SU-DHL-6 (cell line): ENCODE measurements around the gene PIK3CA.

ENCODE experiments used
- H2AFZ ChIP-seq: fragments of 200-600 bp; sonication (generic); 2 replicates; pipeline ENCODE4 v1.6.1; 2014; ENCODE audit warnings: low read depth, mild to moderate bottlenecking, moderate library complexity, mixed read lengths, antibody characterized with exemption, low read length; ENCODE audit not compliant: severe bottlenecking
- H3F3A ChIP-seq: fragments of 200-600 bp; shearing (Covaris generic); 2 replicates; pipeline ENCODE4 v1.6.0; 2016; ENCODE audit warnings: antibody characterized with exemption, mild to moderate bottlenecking; ENCODE audit not compliant: insufficient read depth
- H3K27ac ChIP-seq: fragments of 200-600 bp; sonication (generic); 2 replicates; pipeline ENCODE4 v1.5.1; 2016; ENCODE audit warnings: low read depth, mild to moderate bottlenecking, low read length, moderate library complexity, mixed read lengths
- H3K27me3 ChIP-seq: fragments of 200-600 bp; sonication (generic), shearing (Covaris generic); 2 replicates; pipeline ENCODE4 v1.6.0; 2014; ENCODE audit warnings: mild to moderate bottlenecking, low read length
- H3K36me3 ChIP-seq: fragments of 200-600 bp; sonication (generic); 2 replicates; pipeline ENCODE4 v1.6.1; 2014; ENCODE audit warnings: mild to moderate bottlenecking, low read length, mixed read lengths
- H3K4me2 ChIP-seq: fragments of 300-600, 200-600 bp; shearing (Covaris generic), sonication (generic); 2 replicates; pipeline ENCODE4 v1.6.0; 2014; ENCODE audit warnings: low read length, low read depth, mild to moderate bottlenecking; ENCODE audit not compliant: poor library complexity, severe bottlenecking
- H3K4me3 ChIP-seq: fragments of 200-600 bp; sonication (generic); 2 replicates; pipeline ENCODE4 v1.5.1; 2014; ENCODE audit warnings: antibody characterized with exemption, low read length, mild to moderate bottlenecking, mixed read lengths; ENCODE audit not compliant: insufficient read depth, poor library complexity, severe bottlenecking
- H3K79me2 ChIP-seq: fragments of 200-600 bp; sonication (generic); 2 replicates; pipeline ENCODE4 v1.6.1; 2014; ENCODE audit warnings: mild to moderate bottlenecking, low read length, moderate library complexity; ENCODE audit not compliant: insufficient read depth
- H3K9ac ChIP-seq: fragments of 200-600 bp; sonication (generic); 2 replicates; pipeline ENCODE4 v1.7.0; 2014; ENCODE audit warnings: mild to moderate bottlenecking, low read length
- H3K9me2 ChIP-seq: fragments of 200-600 bp; sonication (generic); replicated peaks from 2 replicates; pipeline ENCODE4 v1.6.1; 2014; ENCODE audit warnings: low read length; ENCODE audit not compliant: insufficient read depth
- H3K9me3 ChIP-seq: fragments of 200-600 bp; sonication (generic); 2 replicates; pipeline ENCODE4 v1.6.1; 2014; ENCODE audit warnings: low read length, mixed read lengths; ENCODE audit not compliant: insufficient read depth
- H4K20me1 ChIP-seq: fragments of 200-600 bp; sonication (generic); 2 replicates; pipeline ENCODE4 v1.6.1; 2014; ENCODE audit warnings: low read depth, mild to moderate bottlenecking, antibody characterized with exemption, low read length, moderate library complexity, mixed read lengths
- EZH2phosphoT487 ChIP-seq: fragments of 200-600 bp; sonication (generic), shearing (Covaris generic); conservative IDR thresholded peaks from 2 replicates; pipeline ENCODE4 v1.6.1; 2018; ENCODE audit warnings: mild to moderate bottlenecking, antibody characterized with exemption, low read length, moderate library complexity, mixed read lengths
- TF ChIP-seq, protein P1 (sequence below): fragments of 200-600 bp; sonication (generic); IDR thresholded peaks from one replicate; pipeline ENCODE4 v1.5.1; 2017; ENCODE audit warnings: antibody characterized with exemption, mild to moderate bottlenecking, low read length, moderate library complexity; ENCODE audit not compliant: insufficient read depth, poor library complexity, severe bottlenecking

Gene PIK3CA

DNA sequence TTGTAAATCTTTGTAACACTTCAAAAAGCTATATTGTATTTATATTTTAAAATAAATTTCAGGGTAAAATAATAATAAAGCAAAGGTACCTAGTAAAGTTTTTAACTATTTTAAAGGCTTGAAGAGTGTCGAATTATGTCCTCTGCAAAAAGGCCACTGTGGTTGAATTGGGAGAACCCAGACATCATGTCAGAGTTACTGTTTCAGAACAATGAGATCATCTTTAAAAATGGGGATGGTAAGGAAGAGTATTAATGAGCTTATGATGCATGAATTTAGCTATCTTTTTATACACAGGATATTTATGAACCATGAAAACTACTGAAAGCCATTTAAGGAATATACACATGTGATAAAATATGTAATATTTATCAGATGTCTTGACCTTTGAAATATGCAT is 76.4 kb downstream of the PIK3CA start:
- no peaks in the 10 kb centered on the region for H3K9me3 ChIP-seq
- TF ChIP-seq, protein P1, sequence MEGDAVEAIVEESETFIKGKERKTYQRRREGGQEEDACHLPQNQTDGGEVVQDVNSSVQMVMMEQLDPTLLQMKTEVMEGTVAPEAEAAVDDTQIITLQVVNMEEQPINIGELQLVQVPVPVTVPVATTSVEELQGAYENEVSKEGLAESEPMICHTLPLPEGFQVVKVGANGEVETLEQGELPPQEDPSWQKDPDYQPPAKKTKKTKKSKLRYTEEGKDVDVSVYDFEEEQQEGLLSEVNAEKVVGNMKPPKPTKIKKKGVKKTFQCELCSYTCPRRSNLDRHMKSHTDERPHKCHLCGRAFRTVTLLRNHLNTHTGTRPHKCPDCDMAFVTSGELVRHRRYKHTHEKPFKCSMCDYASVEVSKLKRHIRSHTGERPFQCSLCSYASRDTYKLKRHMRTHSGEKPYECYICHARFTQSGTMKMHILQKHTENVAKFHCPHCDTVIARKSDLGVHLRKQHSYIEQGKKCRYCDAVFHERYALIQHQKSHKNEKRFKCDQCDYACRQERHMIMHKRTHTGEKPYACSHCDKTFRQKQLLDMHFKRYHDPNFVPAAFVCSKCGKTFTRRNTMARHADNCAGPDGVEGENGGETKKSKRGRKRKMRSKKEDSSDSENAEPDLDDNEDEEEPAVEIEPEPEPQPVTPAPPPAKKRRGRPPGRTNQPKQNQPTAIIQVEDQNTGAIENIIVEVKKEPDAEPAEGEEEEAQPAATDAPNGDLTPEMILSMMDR = no peak
- TF ChIP-seq EZH2phosphoT487 = no peak
- no peaks in the 10 kb centered on the region for H3K27me3 ChIP-seq
- no peak overlapping the region for H3K4me2 ChIP-seq
- no peak overlapping the region for H3K27ac ChIP-seq
- no peaks in the 10 kb centered on the region for H3F3A ChIP-seq
- H3K79me2 ChIP-seq = no peaks in the 10 kb centered on the region
- no peaks in the 10 kb centered on the region for H4K20me1 ChIP-seq
- no peak overlapping the region for H2AFZ ChIP-seq
- H3K9ac ChIP-seq = no peak overlapping the region
- H3K9me2 ChIP-seq = no peaks in the 10 kb centered on the region
- no peak overlapping the region for H3K4me3 ChIP-seq
- no peaks in the 10 kb centered on the region; the same call in 1 of the 2 replicates for H3K36me3 ChIP-seq

DNA sequence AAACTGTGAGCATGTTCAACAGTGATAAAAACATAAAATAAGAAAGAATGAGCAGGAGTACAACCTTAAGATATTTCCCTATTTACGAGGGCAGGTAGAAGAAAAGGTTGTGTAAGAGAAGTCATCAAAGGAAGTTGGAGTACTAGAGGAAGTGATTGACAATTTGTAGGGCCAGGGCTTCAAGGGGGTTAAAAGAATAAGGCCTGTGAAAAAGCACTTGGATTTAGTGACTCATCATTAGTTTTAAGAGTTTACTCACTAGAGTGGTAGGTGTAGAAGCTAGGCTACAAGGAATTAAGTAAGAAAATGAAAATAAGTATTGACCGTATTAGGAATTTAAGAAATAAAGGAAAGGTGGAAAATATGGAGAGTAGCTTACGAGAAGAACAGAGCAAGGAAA is 79.2 kb downstream of the PIK3CA start:
- Histone ChIP-seq H3K9me2 (no peaks in the 10 kb centered on the region), H4K20me1 (no peaks in the 10 kb centered on the region), H3K36me3 (no peaks in the 10 kb centered on the region; the same call in 1 of the 2 replicates), H3K4me3 (no peak overlapping the region), H3K4me2 (no peak overlapping the region), H3K79me2 (no peaks in the 10 kb centered on the region), H3K9ac (no peak overlapping the region), H3K27me3 (no peaks in the 10 kb centered on the region), H3K9me3 (no peaks in the 10 kb centered on the region), H3K27ac (no peak overlapping the region), H2AFZ (no peak overlapping the region), H3F3A (no peaks in the 10 kb centered on the region)
- TF ChIP-seq EZH2phosphoT487 = no peak
- TF ChIP-seq, protein P1 = no peak

DNA sequence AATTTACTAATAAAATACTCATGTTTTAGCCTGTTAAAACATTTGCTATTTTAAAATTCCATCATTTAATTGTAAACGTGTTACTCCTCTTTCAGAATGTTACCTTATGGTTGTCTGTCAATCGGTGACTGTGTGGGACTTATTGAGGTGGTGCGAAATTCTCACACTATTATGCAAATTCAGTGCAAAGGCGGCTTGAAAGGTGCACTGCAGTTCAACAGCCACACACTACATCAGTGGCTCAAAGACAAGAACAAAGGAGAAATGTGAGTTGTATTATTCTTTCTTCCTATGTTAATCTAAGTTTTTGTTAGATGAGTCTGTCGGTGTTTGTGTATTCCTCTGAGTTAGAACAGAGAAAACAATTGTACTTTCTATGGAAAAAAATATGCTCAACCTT is 81.0 kb downstream of the PIK3CA start:
- Histone ChIP-seq H3K4me2 (no peak overlapping the region), H3K36me3 (no peaks in the 10 kb centered on the region)

More for the DNA sequence above, 81.0 kb downstream of the PIK3CA start:
- Histone ChIP-seq H3K4me3 (no peak overlapping the region), H3K9me2 (no peaks in the 10 kb centered on the region), H3K27me3 (no peaks in the 10 kb centered on the region), H2AFZ (no peak overlapping the region), H4K20me1 (no peaks in the 10 kb centered on the region), H3K9ac (no peak overlapping the region), H3K27ac (no peak overlapping the region), H3F3A (no peaks in the 10 kb centered on the region), H3K9me3 (no peaks in the 10 kb centered on the region), H3K79me2 (no peaks in the 10 kb centered on the region)
- TF ChIP-seq, protein P1 = no peak
- no peak for TF ChIP-seq EZH2phosphoT487
